B cell (primary cell): Measurements from ENCODE around the gene FTCD.

Experiments
- CTCF ChIP-seq: fragments of 200-600 bp; IDR thresholded peaks from one replicate; pipeline ENCODE4 v1.8.0; 2022; ENCODE audit warnings: antibody characterized with exemption, mild to moderate bottlenecking
- EZH2 ChIP-seq: IDR thresholded peaks from 2 replicates; pipeline ENCODE4 v1.6.1; 2012; ENCODE audit warnings: borderline replicate concordance, low read depth, mild to moderate bottlenecking, moderate library complexity, low read length; ENCODE audit not compliant: insufficient read depth, poor library complexity, severe bottlenecking

- TF ChIP-seq CTCF (no peak), EZH2 (no peak)
Observed at GRCh38 chr21:46131838-46132651, 23.3 kb downstream of the FTCD start.
